HG03575 (cell line): ENCODE data around the gene SMIM32.

Experiments
- ATAC-seq: cut with Tn5 transposase; IDR thresholded peaks from one replicate; pipeline ENCODE4 v1.9.1; 2021; ENCODE audit not compliant: unreplicated experiment, insufficient number of reproducible peaks, low FRiP score; ENCODE audit errors: extremely low read depth

The SMIM32 gene

DNA sequence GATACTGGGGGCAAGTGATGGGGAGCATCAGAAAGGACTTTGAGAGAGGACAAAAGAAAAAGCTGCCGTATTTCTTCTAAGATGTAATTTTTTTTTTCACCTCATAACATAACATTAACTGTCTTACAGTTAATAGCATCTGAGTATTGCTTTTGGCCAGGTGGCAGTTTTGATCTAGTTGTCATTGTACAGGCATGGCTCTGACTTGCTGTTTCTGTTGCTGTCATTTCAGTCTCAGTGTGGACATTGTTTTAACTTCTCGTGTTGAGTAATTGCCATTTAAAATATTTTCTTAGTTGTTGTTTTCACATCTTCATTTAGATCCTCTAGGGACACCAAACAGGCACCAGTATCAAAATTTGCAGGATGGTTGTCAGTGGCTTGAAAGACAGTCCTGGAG, 47.9 kb downstream of the SMIM32 start:
- ATAC-seq, result peak; percentile 52

DNA sequence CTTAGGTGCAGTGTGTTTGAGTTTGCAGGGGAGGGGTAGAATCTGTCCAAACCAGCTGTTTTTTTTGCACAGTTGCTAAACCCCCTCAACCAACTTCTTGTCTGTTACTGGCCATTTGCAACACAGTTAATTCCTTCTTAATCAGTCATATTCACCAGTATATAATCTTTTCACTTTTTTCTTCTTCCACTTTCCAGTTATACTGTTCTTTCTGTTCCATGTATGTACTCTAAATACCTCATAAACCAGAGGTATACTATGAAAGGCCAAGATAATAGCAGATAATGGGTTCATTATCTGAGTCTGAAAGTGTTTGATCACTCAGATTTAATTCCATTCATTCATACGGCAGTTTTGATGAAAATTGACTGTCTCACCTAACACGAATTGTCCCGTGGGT, 49.2 kb downstream of the SMIM32 start:
- no peak for ATAC-seq

DNA sequence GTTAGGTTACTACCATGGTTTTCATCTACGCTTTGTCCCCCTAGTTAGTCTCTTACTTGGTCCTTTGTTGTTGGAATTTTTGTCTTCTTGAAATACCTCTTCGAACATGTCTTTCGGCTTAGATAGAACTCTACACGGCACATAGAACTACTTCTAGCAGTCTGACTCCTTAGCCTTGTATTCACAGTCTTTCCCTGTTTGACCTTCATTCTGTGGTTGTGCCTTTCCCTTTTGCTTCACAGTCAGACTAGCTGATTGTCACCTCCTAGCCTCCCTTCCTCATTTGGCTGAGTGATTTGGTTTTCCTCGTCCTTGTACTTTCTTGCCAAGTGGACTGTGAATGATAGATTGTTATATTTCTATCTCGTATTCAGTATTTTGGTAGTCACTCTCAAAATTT, 49.6 kb downstream of the SMIM32 start:
- no peak for ATAC-seq

DNA sequence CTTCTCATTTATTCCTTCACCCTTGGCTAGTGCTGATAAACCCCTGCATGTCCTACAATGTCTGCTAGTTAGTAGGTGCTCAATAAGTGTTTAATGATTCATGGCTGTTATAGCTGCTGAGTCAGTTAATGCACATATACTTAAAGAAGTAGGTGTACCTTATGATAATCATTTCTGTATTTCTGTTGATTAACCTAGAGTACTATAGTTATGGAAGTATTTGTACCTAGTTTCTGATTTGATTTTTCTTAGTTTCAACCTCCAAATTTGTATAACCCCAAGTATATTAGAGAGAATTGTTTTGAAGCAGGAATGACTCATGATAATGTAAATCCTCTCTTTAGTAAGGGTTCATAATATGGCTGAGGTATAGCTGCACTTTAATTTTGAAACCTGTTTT, 51.4 kb downstream of the SMIM32 start:
- ATAC-seq, result peak; percentile 74
